ENCODE results near the gene SGF29.

DNA sequence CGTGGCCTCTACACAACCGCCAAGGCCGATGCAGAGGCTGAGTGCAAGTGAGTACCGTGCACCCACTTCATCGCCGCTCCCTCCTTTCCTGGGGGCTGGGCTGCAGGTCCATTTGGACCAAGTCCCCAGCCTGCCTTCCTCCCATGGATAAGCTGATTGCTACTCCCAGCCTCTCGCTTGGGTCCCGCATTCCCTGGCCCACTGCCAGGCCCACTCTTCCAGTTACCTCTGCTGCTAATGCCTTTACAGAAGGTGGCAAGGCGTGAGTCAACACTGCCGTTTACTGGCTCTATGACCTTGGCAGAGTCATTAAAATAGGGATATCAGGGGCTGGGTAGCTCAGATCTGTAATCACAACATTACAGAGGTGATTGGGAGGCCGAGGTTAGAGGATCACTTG, 32.0 kb downstream of the SGF29 start:
- TF ChIP-seq, protein P1, sequence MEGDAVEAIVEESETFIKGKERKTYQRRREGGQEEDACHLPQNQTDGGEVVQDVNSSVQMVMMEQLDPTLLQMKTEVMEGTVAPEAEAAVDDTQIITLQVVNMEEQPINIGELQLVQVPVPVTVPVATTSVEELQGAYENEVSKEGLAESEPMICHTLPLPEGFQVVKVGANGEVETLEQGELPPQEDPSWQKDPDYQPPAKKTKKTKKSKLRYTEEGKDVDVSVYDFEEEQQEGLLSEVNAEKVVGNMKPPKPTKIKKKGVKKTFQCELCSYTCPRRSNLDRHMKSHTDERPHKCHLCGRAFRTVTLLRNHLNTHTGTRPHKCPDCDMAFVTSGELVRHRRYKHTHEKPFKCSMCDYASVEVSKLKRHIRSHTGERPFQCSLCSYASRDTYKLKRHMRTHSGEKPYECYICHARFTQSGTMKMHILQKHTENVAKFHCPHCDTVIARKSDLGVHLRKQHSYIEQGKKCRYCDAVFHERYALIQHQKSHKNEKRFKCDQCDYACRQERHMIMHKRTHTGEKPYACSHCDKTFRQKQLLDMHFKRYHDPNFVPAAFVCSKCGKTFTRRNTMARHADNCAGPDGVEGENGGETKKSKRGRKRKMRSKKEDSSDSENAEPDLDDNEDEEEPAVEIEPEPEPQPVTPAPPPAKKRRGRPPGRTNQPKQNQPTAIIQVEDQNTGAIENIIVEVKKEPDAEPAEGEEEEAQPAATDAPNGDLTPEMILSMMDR (IDR thresholded peaks at IDR 0.05; ENCODE audit: insufficient read depth, low read length, poor library complexity, severe bottlenecking) = no peak
- no peak for TF ChIP-seq EZH2phosphoT487 (conservative IDR thresholded peaks at IDR 0.05; ENCODE audit: low read length)

Data from SU-DHL-6 (cell line).